SH-SY5Y (cell line): ENCODE results near the gene NXPE3.

Experiments used
- GATA2 ChIP-seq: IDR thresholded peaks from 2 replicates; pipeline ENCODE4 v1.6.1; 2011; ENCODE audit warnings: mild to moderate bottlenecking, low read depth, low read length
- GATA3 ChIP-seq: IDR thresholded peaks from 2 replicates; pipeline ENCODE4 v1.6.1; 2011; ENCODE audit warnings: low read depth, mild to moderate bottlenecking, low read length, moderate library complexity

DNA sequence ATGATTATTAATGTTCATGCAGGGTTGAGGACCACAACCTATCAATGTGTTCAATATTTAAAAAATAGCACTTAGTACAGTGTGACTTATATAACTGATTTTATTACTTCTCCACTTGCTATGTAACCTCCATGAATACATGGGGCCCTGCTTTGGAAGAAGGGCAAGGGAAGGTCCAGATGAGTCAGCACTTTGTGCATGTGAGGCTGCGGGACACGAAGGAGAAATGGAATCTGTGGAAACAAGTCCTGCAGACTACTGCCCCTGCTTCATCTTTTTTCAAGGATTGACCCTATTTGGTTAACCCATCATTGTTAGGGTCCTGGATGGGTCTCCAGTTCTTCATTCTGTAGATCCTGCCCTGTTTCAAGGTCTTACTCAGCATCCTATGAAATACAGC lies 1.6 kb downstream of the NXPE3 start:
- TF ChIP-seq GATA3 (no peak), GATA2 (no peak)
